HFF-Myc (cell line): Measurements from ENCODE around the gene LY6G6C.

Experiments
- DNase-seq: peaks from one replicate; pipeline ENCODE4 v3.0.0-alpha.2; 2011; ENCODE audit warnings: low read depth; ENCODE audit errors: extremely low read depth
- H3K4me3 ChIP-seq: replicated peaks from 2 replicates; pipeline ENCODE4 v1.5.1; 2011; ENCODE audit warnings: low read depth, mild to moderate bottlenecking, control low read depth, low read length
- TF ChIP-seq, protein P1 (sequence below): IDR thresholded peaks from 2 replicates; pipeline ENCODE4 v1.5.1; 2012; ENCODE audit warnings: mild to moderate bottlenecking, low read depth, low read length, control low read depth; ENCODE audit errors: missing control alignments

Gene LY6G6C

DNA sequence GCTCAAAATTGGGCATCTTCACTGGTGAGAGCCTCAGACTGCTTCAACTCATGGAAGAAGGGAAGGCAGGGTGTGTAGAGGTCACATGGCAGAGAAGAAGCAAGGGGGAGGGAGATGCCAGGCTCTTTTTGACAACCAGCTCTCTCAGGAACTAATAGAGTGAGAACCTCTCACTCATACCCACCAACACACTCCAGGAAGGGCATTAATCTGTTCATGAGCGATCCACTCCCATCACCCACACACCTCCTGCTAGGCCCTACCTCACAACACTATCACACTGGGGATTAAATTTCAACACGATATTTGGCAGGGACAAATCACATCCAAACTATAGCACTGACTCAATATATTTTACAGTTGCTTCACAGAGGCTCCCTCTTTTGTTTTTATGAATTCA, 20.3 kb upstream of the LY6G6C start:
- no peak for DNase-seq
- H3K4me3 ChIP-seq: no peak overlapping the region
- TF ChIP-seq, protein P1, sequence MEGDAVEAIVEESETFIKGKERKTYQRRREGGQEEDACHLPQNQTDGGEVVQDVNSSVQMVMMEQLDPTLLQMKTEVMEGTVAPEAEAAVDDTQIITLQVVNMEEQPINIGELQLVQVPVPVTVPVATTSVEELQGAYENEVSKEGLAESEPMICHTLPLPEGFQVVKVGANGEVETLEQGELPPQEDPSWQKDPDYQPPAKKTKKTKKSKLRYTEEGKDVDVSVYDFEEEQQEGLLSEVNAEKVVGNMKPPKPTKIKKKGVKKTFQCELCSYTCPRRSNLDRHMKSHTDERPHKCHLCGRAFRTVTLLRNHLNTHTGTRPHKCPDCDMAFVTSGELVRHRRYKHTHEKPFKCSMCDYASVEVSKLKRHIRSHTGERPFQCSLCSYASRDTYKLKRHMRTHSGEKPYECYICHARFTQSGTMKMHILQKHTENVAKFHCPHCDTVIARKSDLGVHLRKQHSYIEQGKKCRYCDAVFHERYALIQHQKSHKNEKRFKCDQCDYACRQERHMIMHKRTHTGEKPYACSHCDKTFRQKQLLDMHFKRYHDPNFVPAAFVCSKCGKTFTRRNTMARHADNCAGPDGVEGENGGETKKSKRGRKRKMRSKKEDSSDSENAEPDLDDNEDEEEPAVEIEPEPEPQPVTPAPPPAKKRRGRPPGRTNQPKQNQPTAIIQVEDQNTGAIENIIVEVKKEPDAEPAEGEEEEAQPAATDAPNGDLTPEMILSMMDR: no peak

DNA sequence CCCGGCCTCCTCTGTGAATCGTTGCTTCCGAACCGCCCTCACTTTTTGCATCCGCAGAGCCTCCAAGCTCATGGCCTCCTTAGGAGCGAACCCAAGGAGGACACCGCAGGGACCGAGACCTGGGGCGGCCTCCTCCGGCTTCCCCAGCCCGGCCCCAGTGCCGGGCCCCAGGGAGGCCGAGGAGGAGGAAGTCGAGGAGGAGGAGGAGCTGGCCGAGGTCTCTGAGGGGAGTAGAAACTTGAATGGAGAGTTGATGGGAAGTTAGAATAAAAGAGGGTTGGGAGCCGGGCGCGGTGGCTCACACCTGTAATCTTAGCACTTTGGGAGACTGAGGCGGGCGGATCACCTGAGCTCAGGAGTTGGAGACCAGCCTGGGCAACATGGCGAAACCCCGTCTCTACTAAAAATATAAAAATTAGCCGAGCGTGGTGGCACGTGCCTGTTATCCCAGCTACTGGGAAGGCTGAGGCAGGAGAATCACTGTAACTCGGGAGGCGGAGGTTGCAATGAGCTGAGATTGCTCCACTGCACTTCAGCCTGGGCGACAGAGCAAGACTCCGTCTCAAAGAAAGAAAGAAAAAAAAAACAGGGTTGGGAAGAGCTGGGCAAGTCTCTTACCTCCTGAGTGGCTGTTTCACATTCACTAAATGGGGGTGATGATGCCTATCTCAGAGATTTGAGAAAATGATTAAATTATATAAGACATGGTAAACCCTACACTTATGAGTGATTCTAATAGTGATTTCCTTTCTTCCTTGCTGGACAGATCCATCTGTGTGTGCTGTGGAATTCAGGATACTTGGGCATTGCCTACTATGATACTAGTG, 19.1 kb upstream of the LY6G6C start:
- DNase-seq: no peak
- H3K4me3 ChIP-seq: peak overlapping the region; percentile 60
- TF ChIP-seq, protein P1: no peak

DNA sequence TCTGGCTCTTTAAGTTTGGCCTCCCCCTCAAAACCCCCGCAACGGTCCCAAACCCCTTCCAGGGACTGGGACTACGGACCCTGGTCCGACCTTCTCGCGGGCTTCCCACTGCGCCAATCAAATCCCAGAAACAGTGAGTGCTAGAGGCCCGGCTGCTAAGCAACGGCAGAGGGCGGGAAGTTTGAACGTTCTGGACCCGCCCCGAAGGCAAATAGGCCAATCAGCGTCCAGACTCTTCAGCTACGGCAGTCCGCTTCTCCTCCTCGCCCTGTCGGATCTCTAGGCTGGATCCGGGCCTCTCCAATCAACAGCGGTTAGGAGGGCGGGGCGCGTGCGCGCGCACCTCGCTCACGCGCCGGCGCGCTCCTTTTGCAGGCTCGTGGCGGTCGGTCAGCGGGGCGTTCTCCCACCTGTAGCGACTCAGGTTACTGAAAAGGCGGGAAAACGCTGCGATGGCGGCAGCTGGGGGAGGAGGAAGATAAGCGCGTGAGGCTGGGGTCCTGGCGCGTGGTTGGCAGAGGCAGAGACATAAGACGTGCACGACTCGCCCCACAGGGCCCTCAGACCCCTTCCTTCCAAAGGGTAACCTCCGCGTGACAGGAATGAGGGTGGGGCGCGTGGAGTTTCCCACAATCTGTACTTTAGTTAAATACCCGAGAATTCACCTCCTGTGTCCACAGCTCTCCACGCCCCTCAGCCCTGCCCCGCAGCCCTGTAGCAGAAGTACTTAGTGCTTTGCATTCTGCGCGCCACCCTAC, 18.3 kb upstream of the LY6G6C start, which contains the start of gene MSH5:
Gene MSH5, plus strand, starts transcription at position 367 of the 758 bp plus-strand sequence. CDS start 462 bp downstream, outside the sequence.
- TF ChIP-seq, protein P1: no peak
- peak within 1 kb of the TSS; percentile 60 for H3K4me3 ChIP-seq
- DNase-seq: peak; percentile 98

DNA sequence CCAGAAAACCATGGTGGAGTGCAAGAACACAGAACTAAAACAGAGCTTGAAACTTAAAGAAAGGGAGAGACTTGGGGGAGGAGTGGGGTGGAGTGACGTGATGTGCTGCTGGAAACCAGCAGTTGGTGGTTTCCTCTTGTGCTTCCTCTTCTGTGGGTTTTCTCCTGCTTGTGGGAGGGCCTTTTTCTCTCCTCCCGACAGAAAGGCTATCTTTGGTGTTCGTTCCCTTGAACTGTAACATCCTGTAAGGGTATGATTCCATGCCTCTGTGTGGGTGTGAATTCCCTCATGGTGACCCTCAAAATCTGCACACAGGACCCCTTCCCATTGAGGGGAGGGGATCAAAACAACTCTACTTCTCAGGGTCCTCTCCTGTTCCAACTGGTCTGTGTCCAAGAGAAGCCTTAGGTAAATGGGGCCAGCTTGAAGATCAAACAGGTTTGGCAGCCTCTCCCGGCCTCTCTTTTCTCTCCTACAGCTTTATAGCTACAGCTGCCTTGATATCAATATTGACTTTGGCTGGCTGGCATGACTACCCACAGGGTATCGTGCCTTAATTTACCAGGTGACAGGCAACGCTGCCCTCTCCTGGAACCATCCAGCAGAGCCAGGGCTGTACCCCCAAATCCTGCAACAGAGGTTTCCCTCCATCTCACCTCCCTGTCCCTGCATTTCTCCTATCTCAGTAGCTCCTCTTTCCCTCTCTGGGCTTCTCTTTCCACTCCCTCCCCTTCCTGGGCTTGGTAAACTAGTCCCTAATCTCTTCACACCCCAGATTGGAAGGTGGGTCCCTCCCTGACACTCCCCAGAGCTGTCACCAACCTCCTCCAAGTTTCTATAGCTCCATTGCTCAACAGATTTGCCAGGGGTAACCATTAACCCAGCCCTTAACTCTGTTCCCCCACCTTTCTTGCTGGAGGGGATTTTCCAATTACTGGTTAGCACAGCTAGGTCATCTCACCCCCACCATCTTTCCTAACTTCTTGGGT, 16.7 kb upstream of the LY6G6C start:
- peak; percentile 78 for DNase-seq
- H3K4me3 ChIP-seq: peak overlapping the region; percentile 18
- TF ChIP-seq, protein P1: peak; percentile 30

DNA sequence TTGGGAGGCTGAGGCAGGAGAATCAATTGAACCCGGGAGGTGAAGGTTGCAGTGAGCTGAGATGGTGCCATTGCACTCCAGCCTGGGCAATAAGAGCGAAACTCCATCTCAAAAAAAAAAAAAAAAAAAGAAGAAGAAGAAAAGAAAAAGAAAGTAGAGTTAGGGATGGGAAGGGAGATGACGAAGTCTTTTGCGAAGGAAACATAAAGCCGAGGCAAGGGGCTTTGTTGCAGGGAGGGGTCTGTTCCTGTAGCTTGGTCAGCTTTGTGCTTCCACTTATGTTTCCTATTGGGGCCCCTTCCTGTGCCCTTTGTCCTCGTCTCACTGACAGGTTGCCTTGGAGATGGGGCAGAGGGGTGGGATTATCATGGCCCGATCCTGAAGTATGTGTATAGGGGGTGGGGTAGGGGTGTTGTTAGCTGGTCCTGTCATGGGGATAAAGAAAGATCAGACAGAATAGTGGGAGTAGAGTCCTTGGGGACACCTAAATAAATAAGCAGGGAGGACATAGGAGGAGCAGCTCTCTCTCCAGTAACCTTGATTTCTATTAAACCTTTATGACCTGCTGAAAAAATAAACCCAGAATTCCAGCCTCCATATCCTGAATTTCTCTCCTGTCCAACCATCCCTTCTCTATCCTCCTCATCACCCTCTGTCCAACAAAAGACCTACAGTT, 15.9 kb upstream of the LY6G6C start:
- TF ChIP-seq, protein P1: no peak
- DNase-seq: no peak
- H3K4me3 ChIP-seq: no peak overlapping the region
